KMS-11 (cell line): ENCODE data around the gene AFF3.

Experiments
- H2AFZ ChIP-seq: fragments of 200-600 bp; sonication (generic); 2 replicates; pipeline ENCODE4 v1.6.1; 2016; ENCODE audit warnings: antibody characterized with exemption, mixed run types, low read depth
- H3K27ac ChIP-seq: fragments of 200-600 bp; sonication (generic); 2 replicates; pipeline ENCODE4 v1.6.1; 2016; ENCODE audit warnings: mild to moderate bottlenecking, mixed run types
- H3K27me3 ChIP-seq: fragments of 200-600 bp; sonication (generic); 2 replicates; pipeline ENCODE4 v1.6.1; 2017; ENCODE audit warnings: mild to moderate bottlenecking, low read depth, mixed run types, moderate library complexity; ENCODE audit not compliant: insufficient read depth
- H3K36me3 ChIP-seq: fragments of 200-600 bp; sonication (generic); 2 replicates; pipeline ENCODE4 v1.6.1; 2017; ENCODE audit warnings: mild to moderate bottlenecking, mixed run types; ENCODE audit not compliant: insufficient read depth
- H3K4me1 ChIP-seq: fragments of 200-600 bp; sonication (generic); 2 replicates; pipeline ENCODE4 v1.6.1; 2016; ENCODE audit warnings: mild to moderate bottlenecking, low read depth, mixed run types; ENCODE audit not compliant: poor library complexity, severe bottlenecking
- H3K4me2 ChIP-seq: fragments of 200-600 bp; sonication (generic); 2 replicates; pipeline ENCODE4 v1.7.0; 2016; ENCODE audit warnings: mild to moderate bottlenecking, mixed run types
- H3K4me3 ChIP-seq: fragments of 200-600 bp; sonication (generic); IDR thresholded peaks from 2 replicates; pipeline ENCODE4 v1.6.1; 2017; ENCODE audit warnings: low read depth, low read length, mixed read lengths; ENCODE audit not compliant: insufficient read depth
- H3K79me2 ChIP-seq: fragments of 200-600 bp; sonication (generic); 2 replicates; pipeline ENCODE4 v1.6.1; 2016; ENCODE audit warnings: low read depth, mixed run types; ENCODE audit not compliant: insufficient read depth
- H3K9ac ChIP-seq: fragments of 200-600 bp; sonication (generic); 2 replicates; pipeline ENCODE4 v1.6.1; 2016; ENCODE audit warnings: mild to moderate bottlenecking, mixed run types
- H4K20me1 ChIP-seq: fragments of 200-600 bp; sonication (generic); 2 replicates; pipeline ENCODE4 v1.6.1; 2016; ENCODE audit warnings: mild to moderate bottlenecking, mixed run types; ENCODE audit not compliant: insufficient read depth
- TF ChIP-seq, protein P1 (sequence below): fragments of 200-600 bp; sonication (generic); conservative IDR thresholded peaks from 2 replicates; pipeline ENCODE4 v1.6.1; 2017; ENCODE audit warnings: low read depth, mild to moderate bottlenecking, antibody characterized with exemption, low read length, moderate library complexity, mixed read lengths

Gene AFF3

DNA sequence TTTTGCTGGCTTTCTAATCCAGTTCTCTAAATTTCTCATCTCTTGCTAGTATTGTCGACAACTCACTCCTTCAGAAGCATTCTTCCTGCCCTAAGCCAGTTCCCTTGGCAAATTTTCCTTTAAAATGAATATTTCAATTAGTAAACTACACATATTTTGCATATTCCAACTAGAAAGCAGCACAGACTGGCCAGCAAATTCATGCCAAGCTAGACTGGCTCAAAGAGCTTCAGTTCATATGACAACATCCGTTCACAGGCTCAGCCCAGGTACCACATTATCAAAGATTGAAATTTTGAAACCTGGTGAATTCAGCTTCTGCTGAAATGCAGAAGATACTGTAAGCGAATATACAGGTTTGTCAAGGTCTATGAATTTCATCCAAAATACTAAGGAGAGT lies 64.5 kb downstream of the AFF3 start:
- H3K4me2 ChIP-seq = no peak overlapping the region
- no peaks in the 10 kb centered on the region for H3K36me3 ChIP-seq
- TF ChIP-seq, protein P1, sequence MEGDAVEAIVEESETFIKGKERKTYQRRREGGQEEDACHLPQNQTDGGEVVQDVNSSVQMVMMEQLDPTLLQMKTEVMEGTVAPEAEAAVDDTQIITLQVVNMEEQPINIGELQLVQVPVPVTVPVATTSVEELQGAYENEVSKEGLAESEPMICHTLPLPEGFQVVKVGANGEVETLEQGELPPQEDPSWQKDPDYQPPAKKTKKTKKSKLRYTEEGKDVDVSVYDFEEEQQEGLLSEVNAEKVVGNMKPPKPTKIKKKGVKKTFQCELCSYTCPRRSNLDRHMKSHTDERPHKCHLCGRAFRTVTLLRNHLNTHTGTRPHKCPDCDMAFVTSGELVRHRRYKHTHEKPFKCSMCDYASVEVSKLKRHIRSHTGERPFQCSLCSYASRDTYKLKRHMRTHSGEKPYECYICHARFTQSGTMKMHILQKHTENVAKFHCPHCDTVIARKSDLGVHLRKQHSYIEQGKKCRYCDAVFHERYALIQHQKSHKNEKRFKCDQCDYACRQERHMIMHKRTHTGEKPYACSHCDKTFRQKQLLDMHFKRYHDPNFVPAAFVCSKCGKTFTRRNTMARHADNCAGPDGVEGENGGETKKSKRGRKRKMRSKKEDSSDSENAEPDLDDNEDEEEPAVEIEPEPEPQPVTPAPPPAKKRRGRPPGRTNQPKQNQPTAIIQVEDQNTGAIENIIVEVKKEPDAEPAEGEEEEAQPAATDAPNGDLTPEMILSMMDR = no peak
- no peaks in the 10 kb centered on the region for H3K79me2 ChIP-seq
- H2AFZ ChIP-seq = no peak overlapping the region
- H3K27ac ChIP-seq = no peak overlapping the region
- no peak overlapping the region for H3K9ac ChIP-seq
- no peaks in the 10 kb centered on the region for H3K27me3 ChIP-seq
- H3K4me1 ChIP-seq = no peaks in the 10 kb centered on the region
- H4K20me1 ChIP-seq = no peaks in the 10 kb centered on the region
- no peak overlapping the region for H3K4me3 ChIP-seq

DNA sequence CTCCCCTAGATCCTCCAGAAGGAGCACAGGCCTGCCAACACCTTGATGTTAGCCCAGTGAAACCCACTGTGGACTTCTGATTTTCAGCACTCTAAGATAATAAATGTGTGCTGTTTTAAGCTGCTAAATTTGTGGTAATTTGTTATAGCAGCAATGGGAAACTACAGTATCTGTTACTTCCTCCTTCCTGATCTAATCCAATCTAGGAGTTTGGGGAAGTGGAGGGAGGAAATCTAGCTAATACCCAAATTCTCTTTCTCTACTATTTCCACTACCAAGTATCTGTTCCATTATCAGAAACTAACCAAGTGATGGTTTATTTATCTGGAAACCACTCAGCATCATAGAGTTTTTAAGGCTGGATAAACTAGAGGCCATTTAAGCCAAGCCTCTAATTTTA lies 64.9 kb downstream of the AFF3 start:
- no peak overlapping the region for H3K4me3 ChIP-seq
- no peaks in the 10 kb centered on the region for H3K36me3 ChIP-seq
- H4K20me1 ChIP-seq = no peaks in the 10 kb centered on the region
- H3K9ac ChIP-seq = no peak overlapping the region
- no peak overlapping the region for H3K27ac ChIP-seq
- H2AFZ ChIP-seq = no peak overlapping the region
- H3K4me2 ChIP-seq = no peak overlapping the region
- H3K27me3 ChIP-seq = no peaks in the 10 kb centered on the region
- no peaks in the 10 kb centered on the region for H3K79me2 ChIP-seq
- TF ChIP-seq, protein P1 = no peak
- no peaks in the 10 kb centered on the region for H3K4me1 ChIP-seq

DNA sequence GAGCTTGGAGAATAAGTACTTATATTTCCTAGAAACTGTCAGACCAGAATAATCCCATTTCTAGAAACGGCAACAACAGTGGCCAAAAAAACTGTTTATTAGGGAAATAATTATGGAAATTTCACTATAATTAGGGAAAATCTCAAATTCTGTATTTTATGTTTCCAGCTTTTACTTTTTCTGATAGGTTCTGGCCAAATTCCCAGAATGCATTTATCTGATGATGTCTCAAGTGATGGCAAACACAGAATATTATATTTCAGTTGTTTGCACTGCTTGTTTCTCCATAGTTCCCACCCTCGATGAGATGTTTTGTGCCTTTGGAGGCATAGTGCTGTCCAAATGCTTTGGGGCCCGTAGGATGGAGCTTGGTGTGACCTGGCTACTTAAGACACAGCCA lies 66.9 kb downstream of the AFF3 start:
- Histone ChIP-seq H3K27me3 (no peaks in the 10 kb centered on the region), H3K4me1 (no peaks in the 10 kb centered on the region), H3K4me3 (no peak overlapping the region), H4K20me1 (no peaks in the 10 kb centered on the region), H3K27ac (no peak overlapping the region), H2AFZ (no peak overlapping the region), H3K36me3 (no peaks in the 10 kb centered on the region), H3K4me2 (no peak overlapping the region), H3K79me2 (no peaks in the 10 kb centered on the region), H3K9ac (no peak overlapping the region)
- TF ChIP-seq, protein P1 = no peak

DNA sequence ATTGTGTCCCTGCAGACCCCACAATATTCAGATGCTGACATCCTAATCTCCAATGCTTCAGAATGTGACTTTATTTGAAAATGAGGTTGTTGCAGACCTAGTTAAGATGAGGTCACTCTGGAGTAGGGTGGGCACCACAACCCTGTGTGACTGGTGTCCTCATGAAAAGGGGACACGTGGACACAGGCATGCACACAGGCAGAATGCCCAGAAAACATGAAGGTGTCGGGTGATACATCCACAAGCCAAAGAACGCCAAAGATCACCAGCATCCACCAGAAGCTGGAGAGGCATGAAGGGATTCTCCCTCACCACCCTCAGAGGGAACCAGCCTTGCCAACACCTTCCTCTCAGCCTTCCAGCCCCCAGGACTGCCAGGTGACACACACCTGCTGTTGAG lies 69.3 kb downstream of the AFF3 start:
- Histone ChIP-seq H3K27me3 (no peaks in the 10 kb centered on the region), H3K9ac (no peak overlapping the region), H4K20me1 (no peaks in the 10 kb centered on the region), H3K4me3 (no peak overlapping the region), H3K36me3 (no peaks in the 10 kb centered on the region), H3K27ac (no peak overlapping the region), H3K4me1 (no peaks in the 10 kb centered on the region), H3K79me2 (no peaks in the 10 kb centered on the region), H3K4me2 (no peak overlapping the region), H2AFZ (no peak overlapping the region)
- TF ChIP-seq, protein P1 = no peak

DNA sequence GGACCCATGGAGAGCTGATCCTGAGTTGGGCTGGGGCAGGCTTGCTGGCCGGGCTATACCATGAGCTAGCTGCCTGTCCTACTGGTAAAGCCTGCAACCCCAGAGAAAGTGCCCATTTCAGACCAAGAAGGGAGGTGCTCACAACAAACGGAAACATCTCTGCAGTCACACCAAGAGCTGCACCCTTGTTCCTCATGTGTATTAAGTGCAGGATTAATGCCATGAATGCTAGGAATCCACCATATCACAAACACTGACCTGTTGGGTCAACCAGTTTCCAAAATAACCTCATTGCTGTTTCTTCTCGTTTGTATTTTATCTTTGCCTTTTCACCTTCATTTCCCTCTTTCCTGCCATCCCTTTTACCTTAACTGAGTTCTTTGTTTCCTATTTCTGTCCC lies 69.9 kb downstream of the AFF3 start:
- Histone ChIP-seq H3K4me3 (no peak overlapping the region), H3K27ac (no peak overlapping the region), H3K4me1 (no peaks in the 10 kb centered on the region), H3K27me3 (no peaks in the 10 kb centered on the region), H3K9ac (no peak overlapping the region), H3K4me2 (no peak overlapping the region), H4K20me1 (no peaks in the 10 kb centered on the region), H2AFZ (no peak overlapping the region), H3K79me2 (no peaks in the 10 kb centered on the region), H3K36me3 (no peaks in the 10 kb centered on the region)
- TF ChIP-seq, protein P1 = no peak
